Measurements from ENCODE around the gene LATS2.

DNA sequence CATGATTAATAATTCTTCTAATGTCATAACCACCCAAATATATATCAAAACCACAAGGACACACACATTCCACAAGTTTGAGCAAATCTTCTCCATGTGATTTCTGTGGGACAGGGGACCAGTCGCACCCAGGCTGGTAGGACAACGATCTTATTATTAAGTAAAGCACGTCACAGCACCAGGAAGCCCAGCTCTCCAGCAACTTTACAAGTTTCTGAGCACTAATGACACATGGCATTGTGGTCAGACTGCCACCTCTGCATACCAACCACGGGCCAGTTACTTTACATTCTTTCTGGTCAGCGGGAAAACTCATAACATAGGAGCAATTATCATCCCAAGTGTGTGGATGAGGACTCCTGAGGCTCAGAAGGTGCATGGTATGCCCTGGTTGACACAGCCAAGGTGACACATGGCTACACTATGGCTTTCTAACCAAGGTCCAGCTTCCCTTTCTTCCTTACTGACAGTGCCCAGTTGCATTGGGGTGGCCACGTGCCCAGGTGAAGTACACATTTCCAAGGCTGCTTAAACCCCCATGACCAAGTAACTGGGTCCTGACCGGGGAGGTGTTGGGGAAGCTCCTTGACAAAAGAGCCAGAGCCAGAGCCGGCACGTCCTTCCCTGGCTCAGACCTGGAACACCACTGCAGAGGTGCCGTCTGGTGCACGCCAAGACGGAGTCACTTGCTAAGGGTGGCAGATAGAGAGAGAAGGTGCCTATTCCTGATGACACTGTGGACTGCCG is 27.4 kb downstream of the LATS2 start:
- TF ChIP-seq, protein P1, sequence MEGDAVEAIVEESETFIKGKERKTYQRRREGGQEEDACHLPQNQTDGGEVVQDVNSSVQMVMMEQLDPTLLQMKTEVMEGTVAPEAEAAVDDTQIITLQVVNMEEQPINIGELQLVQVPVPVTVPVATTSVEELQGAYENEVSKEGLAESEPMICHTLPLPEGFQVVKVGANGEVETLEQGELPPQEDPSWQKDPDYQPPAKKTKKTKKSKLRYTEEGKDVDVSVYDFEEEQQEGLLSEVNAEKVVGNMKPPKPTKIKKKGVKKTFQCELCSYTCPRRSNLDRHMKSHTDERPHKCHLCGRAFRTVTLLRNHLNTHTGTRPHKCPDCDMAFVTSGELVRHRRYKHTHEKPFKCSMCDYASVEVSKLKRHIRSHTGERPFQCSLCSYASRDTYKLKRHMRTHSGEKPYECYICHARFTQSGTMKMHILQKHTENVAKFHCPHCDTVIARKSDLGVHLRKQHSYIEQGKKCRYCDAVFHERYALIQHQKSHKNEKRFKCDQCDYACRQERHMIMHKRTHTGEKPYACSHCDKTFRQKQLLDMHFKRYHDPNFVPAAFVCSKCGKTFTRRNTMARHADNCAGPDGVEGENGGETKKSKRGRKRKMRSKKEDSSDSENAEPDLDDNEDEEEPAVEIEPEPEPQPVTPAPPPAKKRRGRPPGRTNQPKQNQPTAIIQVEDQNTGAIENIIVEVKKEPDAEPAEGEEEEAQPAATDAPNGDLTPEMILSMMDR (IDR thresholded peaks at IDR 0.05; ENCODE audit: low read depth, low read length), result no peak
- no peak for TF ChIP-seq EZH2phosphoT487 (IDR thresholded peaks at IDR 0.05; ENCODE audit: low read depth)
